Measurements from ENCODE around the gene TPSD1.

DNA sequence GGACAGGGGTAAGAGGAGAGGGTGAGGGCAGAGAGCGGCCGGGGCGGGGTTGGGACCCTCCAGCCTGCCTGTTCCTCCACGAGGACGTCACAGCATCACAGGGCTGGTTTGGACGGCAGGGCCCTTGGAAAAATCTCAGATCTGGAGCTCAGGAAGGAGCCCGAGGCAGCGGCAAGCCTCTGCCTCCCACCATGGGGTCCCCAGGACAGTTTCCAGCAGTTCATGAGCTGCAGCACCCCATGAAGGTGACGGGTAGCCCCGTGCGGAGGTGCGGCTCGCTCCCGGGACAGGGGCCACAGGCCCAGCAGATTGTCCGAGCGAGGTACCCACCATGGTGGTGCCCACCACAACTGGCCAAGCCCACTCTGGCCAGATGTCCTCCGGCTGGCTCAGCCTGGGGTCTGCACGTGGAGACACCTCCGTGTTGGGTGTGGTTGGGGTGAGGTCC, 21.3 kb downstream of the TPSD1 start:
- no peak for TF ChIP-seq EZH2 (IDR thresholded peaks at IDR 0.05; ENCODE audit: insufficient read depth, low read length)
- TF ChIP-seq, protein P1, sequence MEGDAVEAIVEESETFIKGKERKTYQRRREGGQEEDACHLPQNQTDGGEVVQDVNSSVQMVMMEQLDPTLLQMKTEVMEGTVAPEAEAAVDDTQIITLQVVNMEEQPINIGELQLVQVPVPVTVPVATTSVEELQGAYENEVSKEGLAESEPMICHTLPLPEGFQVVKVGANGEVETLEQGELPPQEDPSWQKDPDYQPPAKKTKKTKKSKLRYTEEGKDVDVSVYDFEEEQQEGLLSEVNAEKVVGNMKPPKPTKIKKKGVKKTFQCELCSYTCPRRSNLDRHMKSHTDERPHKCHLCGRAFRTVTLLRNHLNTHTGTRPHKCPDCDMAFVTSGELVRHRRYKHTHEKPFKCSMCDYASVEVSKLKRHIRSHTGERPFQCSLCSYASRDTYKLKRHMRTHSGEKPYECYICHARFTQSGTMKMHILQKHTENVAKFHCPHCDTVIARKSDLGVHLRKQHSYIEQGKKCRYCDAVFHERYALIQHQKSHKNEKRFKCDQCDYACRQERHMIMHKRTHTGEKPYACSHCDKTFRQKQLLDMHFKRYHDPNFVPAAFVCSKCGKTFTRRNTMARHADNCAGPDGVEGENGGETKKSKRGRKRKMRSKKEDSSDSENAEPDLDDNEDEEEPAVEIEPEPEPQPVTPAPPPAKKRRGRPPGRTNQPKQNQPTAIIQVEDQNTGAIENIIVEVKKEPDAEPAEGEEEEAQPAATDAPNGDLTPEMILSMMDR (IDR thresholded peaks at IDR 0.05; ENCODE audit: insufficient read depth, low read depth, low read length): no peak

Data from astrocyte (in vitro differentiated cells and primary cell).